IMR-90 (cell line): ENCODE results near the gene CLEC6A.

Source experiments
- BHLHE40 ChIP-seq: fragments of 150-350 bp; IDR thresholded peaks from 2 replicates; pipeline ENCODE4 v1.6.1; 2016; ENCODE audit warnings: mild to moderate bottlenecking, low read depth, low read length
- CEBPB ChIP-seq: IDR thresholded peaks from 2 replicates; pipeline ENCODE4 v1.6.1; 2012; ENCODE audit warnings: low read depth, low read length, improper control_type of control experiment
- CHD1 ChIP-seq: IDR thresholded peaks from 2 replicates; pipeline ENCODE4 v1.6.1; 2012; ENCODE audit warnings: low read depth, low read length, improper control_type of control experiment
- CTCF ChIP-seq: conservative IDR thresholded peaks from 2 replicates; pipeline ENCODE4 v1.5.1; 2012; ENCODE audit warnings: mild to moderate bottlenecking, low read depth, low read length, improper control_type of control experiment
- FOS ChIP-seq: fragments of 150-350 bp; IDR thresholded peaks from 2 replicates; pipeline ENCODE4 v1.6.1; 2016; ENCODE audit warnings: low read depth, low read length
- MAFK ChIP-seq: IDR thresholded peaks from 2 replicates; pipeline ENCODE4 v1.6.1; 2012; ENCODE audit warnings: low read depth, low read length, improper control_type of control experiment
- MAZ ChIP-seq: IDR thresholded peaks from 2 replicates; pipeline ENCODE4 v1.6.1; 2012; ENCODE audit warnings: low read depth, mild to moderate bottlenecking, low read length, improper control_type of control experiment, moderate library complexity, borderline replicate concordance
- MXI1 ChIP-seq: IDR thresholded peaks from 2 replicates; pipeline ENCODE4 v1.6.1; 2012; ENCODE audit warnings: low read depth, mild to moderate bottlenecking, low read length, moderate library complexity, borderline replicate concordance
- POLR2A ChIP-seq: IDR thresholded peaks from 2 replicates; pipeline ENCODE4 v1.6.1; 2012; ENCODE audit warnings: mild to moderate bottlenecking, low read depth, low read length
- RAD21 ChIP-seq: IDR thresholded peaks from 2 replicates; pipeline ENCODE4 v1.6.1; 2012; ENCODE audit warnings: low read length, improper control_type of control experiment
- RCOR1 ChIP-seq: IDR thresholded peaks from 2 replicates; pipeline ENCODE4 v1.6.1; 2012; ENCODE audit warnings: mild to moderate bottlenecking, low read length, improper control_type of control experiment; ENCODE audit not compliant: insufficient replicate concordance
- RFX5 ChIP-seq: IDR thresholded peaks from 2 replicates; pipeline ENCODE4 v1.8.0; 2012; ENCODE audit warnings: low read depth, mild to moderate bottlenecking, low read length, moderate library complexity
- SMC3 ChIP-seq: fragments of 150-350 bp; IDR thresholded peaks from 2 replicates; pipeline ENCODE4 v1.6.1; 2016; ENCODE audit warnings: low read depth, mild to moderate bottlenecking, antibody characterized with exemption, low read length, moderate library complexity
- USF2 ChIP-seq: fragments of 150-350 bp; IDR thresholded peaks from 2 replicates; pipeline ENCODE4 v1.6.1; 2017; ENCODE audit warnings: mild to moderate bottlenecking, antibody characterized with exemption, low read length, low read depth

- TF ChIP-seq CTCF (no peak), MAZ (no peak), POLR2A (no peak), RFX5 (no peak), MXI1 (no peak), SMC3 (no peak), RAD21 (no peak), CEBPB (no peak), CHD1 (no peak), USF2 (no peak), BHLHE40 (no peak), RCOR1 (no peak), MAFK (no peak), FOS (no peak)
Observed at GRCh38 chr12:8499616-8500015, 43.9 kb downstream of the CLEC6A start.
